H9 (cell line): ENCODE measurements around the gene MYH15. TPM values are rescaled to one million over a fixed set of nuclear protein-coding genes. Genes with fewer than 3 reads are reported as not detected.

Experiments
- DNase-seq: peaks from one replicate; pipeline ENCODE4 v3.0.0-alpha.2; 2017
- H2AFZ ChIP-seq: one replicate; pipeline ENCODE4 v1.6.1; 2013; ENCODE audit warnings: mild to moderate bottlenecking, low read length, control low read depth, moderate library complexity
- H2AK5ac ChIP-seq: 2 replicates; pipeline ENCODE4 v1.6.1; 2013; ENCODE audit warnings: low read length, control low read depth, mixed read lengths; ENCODE audit not compliant: insufficient read length
- H2BK120ac ChIP-seq: one replicate; pipeline ENCODE4 v1.6.1; 2013; ENCODE audit warnings: low read depth, mild to moderate bottlenecking, low read length, control low read depth, inconsistent platforms; ENCODE audit not compliant: poor library complexity, severe bottlenecking
- H2BK12ac ChIP-seq: 2 replicates; pipeline ENCODE4 v1.6.1; 2013; ENCODE audit warnings: low read length, control low read depth, mixed read lengths, low read depth; ENCODE audit not compliant: insufficient read length
- H2BK15ac ChIP-seq: 2 replicates; pipeline ENCODE4 v1.6.1; 2013; ENCODE audit warnings: low read depth, low read length, control low read depth
- H2BK20ac ChIP-seq: one replicate; pipeline ENCODE4 v1.6.1; 2013; ENCODE audit warnings: low read depth, mild to moderate bottlenecking, low read length, control low read depth, inconsistent platforms; ENCODE audit not compliant: poor library complexity, severe bottlenecking
- H2BK5ac ChIP-seq: 2 replicates; pipeline ENCODE4 v1.6.1; 2013; ENCODE audit warnings: low read length, control low read depth, mixed read lengths; ENCODE audit not compliant: insufficient read length
- H3K14ac ChIP-seq: 2 replicates; pipeline ENCODE4 v1.6.1; 2013; ENCODE audit warnings: low read length, control low read depth; ENCODE audit not compliant: insufficient read depth
- H3K18ac ChIP-seq: 2 replicates; pipeline ENCODE4 v1.6.1; 2013; ENCODE audit warnings: low read depth, mild to moderate bottlenecking, mixed read lengths, low read length, control low read depth; ENCODE audit not compliant: insufficient read length
- H3K23ac ChIP-seq: 2 replicates; pipeline ENCODE4 v1.6.1; 2013; ENCODE audit warnings: low read length, control low read depth, mixed read lengths, low read depth; ENCODE audit not compliant: insufficient read length
- H3K23me2 ChIP-seq: 2 replicates; pipeline ENCODE4 v1.6.1; 2013; ENCODE audit warnings: low read depth, mild to moderate bottlenecking, mixed read lengths, low read length, control low read depth; ENCODE audit not compliant: insufficient read length, poor library complexity, severe bottlenecking
- H3K27ac ChIP-seq: 2 replicates; pipeline ENCODE4 v1.5.1; 2013; ENCODE audit warnings: low read length, control low read depth, mixed read lengths, low read depth; ENCODE audit not compliant: insufficient read length
- H3K27me3 ChIP-seq: 2 replicates; pipeline ENCODE4 v1.6.1; 2013; ENCODE audit warnings: low read length, control low read depth, inconsistent platforms; ENCODE audit not compliant: insufficient read depth
- H3K4ac ChIP-seq: 2 replicates; pipeline ENCODE4 v1.6.1; 2013; ENCODE audit warnings: low read depth, mild to moderate bottlenecking, control low read depth, inconsistent platforms, low read length, moderate library complexity
- H3K4me1 ChIP-seq: 2 replicates; pipeline ENCODE4 v1.6.1; 2013; ENCODE audit warnings: low read length, control low read depth, inconsistent platforms; ENCODE audit not compliant: insufficient read depth
- H3K4me2 ChIP-seq: 2 replicates; pipeline ENCODE4 v1.6.1; 2013; ENCODE audit warnings: low read length, control low read depth, mixed read lengths; ENCODE audit not compliant: insufficient read length, insufficient read depth
- H3K56ac ChIP-seq: 2 replicates; pipeline ENCODE4 v1.6.1; 2013; ENCODE audit warnings: low read depth, mild to moderate bottlenecking, mixed read lengths, low read length, control low read depth; ENCODE audit not compliant: insufficient read length
- H3K79me1 ChIP-seq: 2 replicates; pipeline ENCODE4 v1.6.1; 2013; ENCODE audit warnings: low read depth, mild to moderate bottlenecking, moderate library complexity, low read length, control low read depth, inconsistent platforms; ENCODE audit not compliant: insufficient read depth, poor library complexity, severe bottlenecking
- H3K79me2 ChIP-seq: 2 replicates; pipeline ENCODE4 v1.6.1; 2013; ENCODE audit warnings: low read length, control low read depth, inconsistent platforms; ENCODE audit not compliant: insufficient read depth
- H3K9ac ChIP-seq: 2 replicates; pipeline ENCODE4 v1.6.1; 2013; ENCODE audit warnings: low read length, control low read depth, mixed read lengths; ENCODE audit not compliant: insufficient read length; ENCODE audit errors: extremely low read depth
- H3K9me3 ChIP-seq: one replicate; pipeline ENCODE4 v1.6.1; 2013; ENCODE audit warnings: low read depth, low read length, inconsistent platforms; ENCODE audit not compliant: control insufficient read depth
- H3T11ph ChIP-seq: one replicate; pipeline ENCODE4 v1.6.1; 2013; ENCODE audit warnings: mild to moderate bottlenecking, low read length, control low read depth, inconsistent platforms
- H4K20me1 ChIP-seq: one replicate; pipeline ENCODE4 v1.6.1; 2013; ENCODE audit not compliant: control insufficient read depth, insufficient read length, insufficient read depth
- H4K5ac ChIP-seq: 2 replicates; pipeline ENCODE4 v1.6.1; 2013; ENCODE audit warnings: low read depth, mild to moderate bottlenecking, mixed read lengths, low read length, control low read depth; ENCODE audit not compliant: insufficient read length
- H4K8ac ChIP-seq: replicated peaks from 2 replicates; pipeline ENCODE4 v1.6.1; 2013; ENCODE audit warnings: low read length, control low read depth, mixed read lengths, low read depth; ENCODE audit not compliant: insufficient read length
- H4K91ac ChIP-seq: 2 replicates; pipeline ENCODE4 v1.6.1; 2013; ENCODE audit warnings: low read depth, mild to moderate bottlenecking, moderate library complexity, mixed read lengths, low read length, control low read depth; ENCODE audit not compliant: insufficient read length
- H3K27ac Mint-ChIP-seq, 3 experiments: 2 replicates in 2 of 3; 3 replicates in 1 of 3; pipeline ENCODE4 v1.8.0; 2020 to 2021; ENCODE audit warnings: mixed read lengths in 3 of 3, mild to moderate bottlenecking in 1 of 3, moderate library complexity in 1 of 3
- H3K27me3 Mint-ChIP-seq: 2 replicates; pipeline ENCODE4 v1.8.0; 2021; ENCODE audit warnings: low read depth, mild to moderate bottlenecking, moderate library complexity, mixed read lengths
- H3K36me3 Mint-ChIP-seq, 3 experiments: 2 replicates in 2 of 3; 3 replicates in 1 of 3; pipeline ENCODE4 v1.8.0; 2020 to 2021; ENCODE audit warnings: low read depth in 3 of 3, mixed read lengths in 3 of 3; ENCODE audit not compliant: insufficient read depth in 1 of 3
- H3K4me1 Mint-ChIP-seq, 2 experiments: 2 replicates each; pipeline ENCODE4 v1.8.0; 2020; ENCODE audit warnings: mixed read lengths in 2 of 2
- H3K4me3 Mint-ChIP-seq, 2 experiments: 2 replicates in 1 of 2; 3 replicates in 1 of 2; pipeline ENCODE4 v1.8.0; 2020 to 2021; ENCODE audit warnings: mild to moderate bottlenecking in 2 of 2, mixed read lengths in 2 of 2, moderate library complexity in 1 of 2
- H3K9me3 Mint-ChIP-seq, 2 experiments: 2 replicates in 1 of 2; 3 replicates in 1 of 2; pipeline ENCODE4 v1.8.0; 2020; ENCODE audit warnings: mild to moderate bottlenecking in 2 of 2, mixed read lengths in 2 of 2, moderate library complexity in 1 of 2
- total RNA-seq: library from RNA; stranded (reverse); gene quantifications from 2 replicates; pipeline ENCODE4 v1.2.1, GENCODE V29; 2021
- TF ChIP-seq, protein P1 (sequence below): fragments of 200-600 bp; sonication (generic); conservative IDR thresholded peaks from 3 replicates; pipeline ENCODE4 v1.8.0; 2021; ENCODE audit warnings: antibody characterized with exemption, mild to moderate bottlenecking

MYH15 gene
- total RNA-seq, 1 experiment from 2014 or later, result 0.13 TPM

DNA sequence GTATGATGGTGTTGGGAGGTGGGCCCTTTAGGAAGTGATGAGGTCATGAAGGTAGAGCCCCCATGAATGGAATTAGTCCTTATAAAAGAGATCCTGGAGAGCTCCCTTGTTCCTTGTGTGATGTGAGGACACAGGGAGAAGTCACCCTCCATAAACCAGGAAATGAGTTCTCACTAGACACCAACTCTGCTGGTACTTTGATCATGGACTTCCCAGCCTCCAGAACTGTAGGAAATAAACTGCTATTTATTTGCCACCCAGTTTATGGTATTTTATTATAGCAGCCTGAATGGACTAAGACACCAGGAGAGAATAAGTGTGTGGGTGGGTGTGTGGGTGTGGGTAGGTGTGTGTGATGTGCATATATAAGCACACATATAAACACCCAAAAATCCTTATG is 71.9 kb downstream of the MYH15 start:
- Histone ChIP-seq H3K56ac (no peak overlapping the region), H2BK15ac (no peak overlapping the region), H3K4me2 (no peak overlapping the region), H2AFZ (no peak overlapping the region), H3K27ac (no peak overlapping the region), H2BK12ac (no peak overlapping the region), H2AK5ac (no peak overlapping the region), H3K79me1 (no peaks in the 10 kb centered on the region), H4K91ac (no peak overlapping the region), H3K9ac (no peak overlapping the region), H3K4me1 (0 out of 2 replicates have a peak, but pooled peaks cover 2% of the 10 kb centered on the region), H3K79me2 (no peaks in the 10 kb centered on the region), H3K23ac (no peak overlapping the region), H3K4ac (no peak overlapping the region), H2BK20ac (no peak overlapping the region), H2BK5ac (no peak overlapping the region), H3K23me2 (no peaks in the 10 kb centered on the region), H3K27me3 (no peaks in the 10 kb centered on the region), H4K8ac (no peak overlapping the region), H4K20me1 (no peaks in the 10 kb centered on the region), H2BK120ac (no peak overlapping the region), H3K14ac (no peak overlapping the region), H3K9me3 (no peaks in the 10 kb centered on the region), H3T11ph (no peak overlapping the region), H4K5ac (no peak overlapping the region), H3K18ac (no peak overlapping the region)
- H3K4me1 Mint-ChIP-seq, result peaks cover 9 to 13% of the 10 kb centered on the region in 2 experiments
- peaks cover 2% of the 10 kb centered on the region in 2 experiments for H3K9me3 Mint-ChIP-seq
- no peaks in the 10 kb centered on the region for H3K27me3 Mint-ChIP-seq
- no peak overlapping the region for H3K4me3 Mint-ChIP-seq
- no peak overlapping the region for H3K27ac Mint-ChIP-seq
- peaks cover under 1 to 3% (median under 1%) of the 10 kb centered on the region in 3 experiments; a peak in 5 of 7 replicates for H3K36me3 Mint-ChIP-seq
- TF ChIP-seq, protein P1, sequence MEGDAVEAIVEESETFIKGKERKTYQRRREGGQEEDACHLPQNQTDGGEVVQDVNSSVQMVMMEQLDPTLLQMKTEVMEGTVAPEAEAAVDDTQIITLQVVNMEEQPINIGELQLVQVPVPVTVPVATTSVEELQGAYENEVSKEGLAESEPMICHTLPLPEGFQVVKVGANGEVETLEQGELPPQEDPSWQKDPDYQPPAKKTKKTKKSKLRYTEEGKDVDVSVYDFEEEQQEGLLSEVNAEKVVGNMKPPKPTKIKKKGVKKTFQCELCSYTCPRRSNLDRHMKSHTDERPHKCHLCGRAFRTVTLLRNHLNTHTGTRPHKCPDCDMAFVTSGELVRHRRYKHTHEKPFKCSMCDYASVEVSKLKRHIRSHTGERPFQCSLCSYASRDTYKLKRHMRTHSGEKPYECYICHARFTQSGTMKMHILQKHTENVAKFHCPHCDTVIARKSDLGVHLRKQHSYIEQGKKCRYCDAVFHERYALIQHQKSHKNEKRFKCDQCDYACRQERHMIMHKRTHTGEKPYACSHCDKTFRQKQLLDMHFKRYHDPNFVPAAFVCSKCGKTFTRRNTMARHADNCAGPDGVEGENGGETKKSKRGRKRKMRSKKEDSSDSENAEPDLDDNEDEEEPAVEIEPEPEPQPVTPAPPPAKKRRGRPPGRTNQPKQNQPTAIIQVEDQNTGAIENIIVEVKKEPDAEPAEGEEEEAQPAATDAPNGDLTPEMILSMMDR, result no peak
- no peak for DNase-seq
